Karpas-422 (cell line): Measurements from ENCODE around the gene MAD1L1. TPM values are rescaled to one million over a fixed set of nuclear protein-coding genes. Genes with fewer than 3 reads are reported as not detected.

Experiments
- DNase-seq: peaks from one replicate; pipeline ENCODE4 v3.0.0-alpha.2; 2015
- H2AFZ ChIP-seq: fragments of 200-600 bp; sonication (generic); 2 replicates; pipeline ENCODE4 v1.6.1; 2014; ENCODE audit warnings: antibody characterized with exemption, low read length, mixed read lengths
- H3K27ac ChIP-seq: fragments of 200-600 bp; sonication (generic); 2 replicates; pipeline ENCODE4 v1.5.1; 2014; ENCODE audit warnings: mild to moderate bottlenecking, low read length, moderate library complexity
- H3K27me3 ChIP-seq: fragments of 200-600 bp; sonication (generic); 2 replicates; pipeline ENCODE4 v1.6.1; 2014; ENCODE audit warnings: low read length, mixed read lengths
- H3K36me3 ChIP-seq: fragments of 200-600 bp; sonication (generic); 2 replicates; pipeline ENCODE4 v1.6.1; 2014; ENCODE audit warnings: low read length, mixed read lengths; ENCODE audit not compliant: insufficient read depth
- H3K4me1 ChIP-seq: fragments of 200-600 bp; sonication (generic); 2 replicates; pipeline ENCODE4 v1.6.1; 2014; ENCODE audit warnings: mild to moderate bottlenecking, low read length, mixed read lengths
- H3K4me2 ChIP-seq: fragments of 200-600 bp; sonication (generic); 2 replicates; pipeline ENCODE4 v1.6.1; 2014; ENCODE audit warnings: low read length, low read depth, mild to moderate bottlenecking; ENCODE audit not compliant: poor library complexity, severe bottlenecking
- H3K4me3 ChIP-seq: fragments of 200-600 bp; sonication (generic); 2 replicates; pipeline ENCODE4 v1.5.1; 2014; ENCODE audit warnings: mild to moderate bottlenecking, antibody characterized with exemption, low read length, mixed read lengths
- H3K79me2 ChIP-seq: fragments of 200-600 bp; sonication (generic); 2 replicates; pipeline ENCODE4 v1.6.1; 2014; ENCODE audit warnings: mild to moderate bottlenecking, low read length, mixed read lengths
- H3K9ac ChIP-seq: fragments of 200-600 bp; sonication (generic); 2 replicates; pipeline ENCODE4 v1.6.0; 2014; ENCODE audit warnings: low read length
- H3K9me2 ChIP-seq: fragments of 200-600 bp; sonication (generic), shearing (Covaris generic); replicated peaks from 2 replicates; pipeline ENCODE4 v1.6.0; 2014; ENCODE audit warnings: mild to moderate bottlenecking, low read length, moderate library complexity; ENCODE audit not compliant: insufficient read depth
- H3K9me3 ChIP-seq: fragments of 300-700, 200-600 bp; sonication (generic); 2 replicates; pipeline ENCODE4 v1.6.1; 2014; ENCODE audit warnings: low read length, mixed read lengths
- H4K20me1 ChIP-seq: fragments of 200-600 bp; sonication (generic); 2 replicates; pipeline ENCODE4 v1.6.1; 2014; ENCODE audit warnings: mild to moderate bottlenecking, antibody characterized with exemption, low read length, low read depth; ENCODE audit not compliant: insufficient read depth
- total RNA-seq: library from RNA; depleted of rRNA; stranded (reverse); fragments of >200 nt; shearing (Covaris generic); gene quantifications from 2 replicates; pipeline ENCODE4 v1.2.3, GENCODE V29; 2014; ENCODE audit warnings: low replicate concordance

MAD1L1 gene
- total RNA-seq, 1 experiment from 2014 or later, result 38.6 TPM

DNA sequence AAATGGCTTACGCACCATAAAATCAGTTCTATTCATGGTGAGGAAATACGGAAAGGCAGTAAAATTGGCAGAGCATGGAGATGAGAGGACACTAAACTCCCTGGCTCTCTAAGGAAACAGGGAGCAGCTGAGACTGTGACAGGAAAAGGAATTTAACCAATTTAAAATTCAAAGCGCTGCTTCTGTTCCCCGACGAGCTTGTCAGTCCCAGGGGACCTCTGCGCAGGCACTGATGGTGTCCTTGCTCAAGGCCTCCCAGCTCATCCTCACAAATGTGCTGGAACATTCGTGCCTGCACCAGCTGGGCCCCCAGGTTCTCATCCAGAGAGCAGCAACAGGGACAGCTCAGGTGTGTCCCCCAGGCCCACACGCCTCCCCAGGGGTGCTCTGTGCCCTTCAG, 101.4 kb downstream of the MAD1L1 start:
- H3K9me2 ChIP-seq, result no peaks in the 10 kb centered on the region
- no peak overlapping the region for H2AFZ ChIP-seq
- H3K4me2 ChIP-seq, result no peak overlapping the region
- no peak for DNase-seq
- no peak overlapping the region for H3K27ac ChIP-seq
- H3K79me2 ChIP-seq, result no peaks in the 10 kb centered on the region
- peaks cover 23% of the 10 kb centered on the region for H3K4me1 ChIP-seq
- H3K9ac ChIP-seq, result no peak overlapping the region
- no peaks in the 10 kb centered on the region for H4K20me1 ChIP-seq
- H3K9me3 ChIP-seq, result no peaks in the 10 kb centered on the region
- no peaks in the 10 kb centered on the region for H3K27me3 ChIP-seq
- no peaks in the 10 kb centered on the region for H3K36me3 ChIP-seq
- no peak overlapping the region for H3K4me3 ChIP-seq

GRCh38 chr7:2130096-2130375, 102.7 kb downstream of the MAD1L1 start:
- peaks cover 23% of the 10 kb centered on the region for H3K4me1 ChIP-seq
- no peak for DNase-seq
- H3K9ac ChIP-seq, result no peak overlapping the region
- H3K79me2 ChIP-seq, result no peaks in the 10 kb centered on the region
- no peaks in the 10 kb centered on the region for H3K27me3 ChIP-seq
- H3K4me2 ChIP-seq, result peak overlapping the region; percentile 17
- H4K20me1 ChIP-seq, result no peaks in the 10 kb centered on the region
- no peaks in the 10 kb centered on the region for H3K36me3 ChIP-seq
- no peak overlapping the region for H3K4me3 ChIP-seq
- H3K27ac ChIP-seq, result no peak overlapping the region
- no peak overlapping the region for H2AFZ ChIP-seq
- H3K9me3 ChIP-seq, result no peaks in the 10 kb centered on the region
- no peaks in the 10 kb centered on the region for H3K9me2 ChIP-seq

DNA sequence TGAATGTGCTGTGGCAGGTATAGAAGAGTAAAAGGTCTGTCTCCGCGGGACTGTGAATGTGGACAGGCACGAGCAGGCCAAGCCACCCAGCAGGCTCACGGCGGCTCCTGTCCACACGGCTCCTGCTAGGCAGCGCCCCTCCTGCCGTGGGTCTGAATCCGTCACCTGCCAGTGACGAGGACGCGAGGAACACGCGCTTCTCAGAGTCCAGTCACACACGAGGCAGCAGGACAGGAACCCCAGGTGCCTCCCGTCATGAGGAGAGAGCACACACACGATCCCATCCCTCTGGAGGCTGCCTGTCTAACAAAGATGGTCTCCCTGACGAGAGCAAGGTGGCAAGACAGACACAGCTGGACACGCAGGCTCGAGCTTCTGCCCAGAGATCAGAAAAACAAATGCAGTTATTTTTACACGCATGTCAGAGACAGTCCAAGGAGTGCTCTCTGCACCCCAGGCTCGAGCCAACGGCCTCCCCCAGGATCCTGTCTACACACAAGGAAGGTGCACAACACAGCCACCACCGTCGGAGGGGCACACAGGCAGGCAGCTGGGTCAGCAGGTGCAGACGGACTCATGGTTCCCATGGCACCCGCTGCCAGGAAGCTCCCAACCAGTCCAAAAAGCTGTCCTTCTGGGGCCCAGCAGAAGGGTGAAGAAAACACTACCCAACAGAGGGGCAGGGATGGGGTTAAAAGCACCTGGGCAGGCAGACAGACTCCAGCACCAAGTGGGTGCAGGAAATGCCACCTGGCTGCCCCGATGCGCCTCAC, 103.2 kb downstream of the MAD1L1 start:
- Histone ChIP-seq H3K4me3 (no peak overlapping the region), H3K9me3 (no peaks in the 10 kb centered on the region), H3K27ac (no peak overlapping the region), H3K9ac (no peak overlapping the region), H2AFZ (no peak overlapping the region), H3K79me2 (no peaks in the 10 kb centered on the region), H3K36me3 (no peaks in the 10 kb centered on the region), H3K4me2 (no peak overlapping the region), H3K9me2 (no peaks in the 10 kb centered on the region), H3K27me3 (no peaks in the 10 kb centered on the region), H3K4me1 (peaks cover 23% of the 10 kb centered on the region), H4K20me1 (no peaks in the 10 kb centered on the region)
- peak; percentile 49 for DNase-seq

- Histone ChIP-seq H3K27ac (no peak overlapping the region), H3K79me2 (no peaks in the 10 kb centered on the region), H3K36me3 (no peaks in the 10 kb centered on the region), H3K4me3 (no peak overlapping the region), H3K4me2 (no peak overlapping the region), H4K20me1 (no peaks in the 10 kb centered on the region), H3K9ac (no peak overlapping the region), H2AFZ (no peak overlapping the region), H3K27me3 (no peaks in the 10 kb centered on the region), H3K9me2 (no peaks in the 10 kb centered on the region), H3K9me3 (no peaks in the 10 kb centered on the region), H3K4me1 (peaks cover 23% of the 10 kb centered on the region)
- DNase-seq, result no peak
Measured at GRCh38 chr7:2128601-2129322, 104.0 kb downstream of the MAD1L1 start.

DNA sequence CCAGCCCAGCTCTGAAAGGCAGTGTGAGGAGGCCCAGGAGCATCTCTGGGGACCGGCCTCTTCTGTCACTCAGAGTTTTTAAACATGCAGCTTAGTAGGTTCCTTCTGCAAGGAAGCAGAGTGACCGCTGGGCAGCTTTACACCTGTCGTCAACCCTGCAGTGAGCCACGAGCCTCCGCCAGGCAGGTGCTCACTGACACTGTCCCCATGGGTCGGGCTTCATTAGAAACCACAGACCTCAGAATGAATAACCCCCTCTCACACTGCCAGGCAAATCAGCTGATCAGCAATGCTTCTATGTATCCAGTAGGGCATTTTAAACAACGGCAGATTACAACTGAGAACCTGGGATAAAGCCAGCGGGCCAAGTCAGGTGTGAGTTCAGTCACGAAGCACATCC, 106.1 kb downstream of the MAD1L1 start:
- no peaks in the 10 kb centered on the region for H3K79me2 ChIP-seq
- H3K27me3 ChIP-seq, result no peaks in the 10 kb centered on the region
- no peak overlapping the region for H2AFZ ChIP-seq
- H3K4me3 ChIP-seq, result no peak overlapping the region
- H3K4me1 ChIP-seq, result peaks cover 23% of the 10 kb centered on the region
- no peaks in the 10 kb centered on the region for H4K20me1 ChIP-seq
- no peak overlapping the region for H3K27ac ChIP-seq
- H3K36me3 ChIP-seq, result no peaks in the 10 kb centered on the region
- H3K9ac ChIP-seq, result no peak overlapping the region
- H3K4me2 ChIP-seq, result no peak overlapping the region
- DNase-seq, result no peak
- H3K9me2 ChIP-seq, result no peaks in the 10 kb centered on the region
- no peaks in the 10 kb centered on the region for H3K9me3 ChIP-seq

GRCh38 chr7:2125931-2126330, 106.8 kb downstream of the MAD1L1 start:
- Histone ChIP-seq H3K4me3 (no peak overlapping the region), H3K9me2 (no peaks in the 10 kb centered on the region), H3K4me1 (peaks cover 16% of the 10 kb centered on the region), H3K27ac (no peak overlapping the region), H3K9me3 (no peaks in the 10 kb centered on the region), H3K4me2 (no peak overlapping the region), H3K79me2 (no peaks in the 10 kb centered on the region), H3K27me3 (no peaks in the 10 kb centered on the region), H2AFZ (no peak overlapping the region), H3K36me3 (no peaks in the 10 kb centered on the region), H3K9ac (no peak overlapping the region), H4K20me1 (no peaks in the 10 kb centered on the region)
- DNase-seq, result no peak

DNA sequence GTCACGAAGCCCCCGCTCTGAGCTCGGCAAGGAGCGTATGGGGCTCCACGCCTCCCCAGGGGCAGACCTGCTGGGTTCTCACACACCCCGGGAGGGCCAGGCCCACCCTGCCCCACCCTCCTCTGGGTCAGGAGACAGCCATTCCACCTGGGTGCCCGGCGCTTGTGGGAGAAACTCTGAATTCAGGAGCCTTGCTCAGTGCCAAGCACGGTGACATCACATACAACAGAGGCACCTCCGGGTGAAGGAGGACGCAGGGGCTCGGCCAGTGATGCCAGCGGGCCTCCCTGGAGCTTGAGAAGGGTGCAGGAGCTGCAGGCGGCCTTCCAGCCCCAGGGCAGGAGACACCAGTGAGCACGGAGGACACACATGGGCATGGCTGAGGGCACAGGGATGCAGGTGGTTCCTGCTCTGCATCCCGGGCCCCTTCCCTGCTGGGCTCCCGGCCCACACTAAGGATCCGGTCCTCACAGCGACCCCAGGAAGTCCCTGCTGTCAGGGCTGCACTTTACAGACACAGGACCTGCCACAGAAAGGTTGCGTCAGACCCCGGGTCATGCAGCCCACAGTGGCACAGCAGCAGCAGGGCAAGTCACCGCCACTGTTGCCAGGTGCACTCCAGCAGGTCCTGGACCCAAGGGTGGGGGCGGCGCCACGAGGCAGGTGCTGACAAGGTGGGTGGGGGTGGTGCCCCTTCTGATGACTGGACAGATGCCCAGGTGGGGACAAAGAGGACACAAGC, 108.0 kb downstream of the MAD1L1 start:
- H3K27me3 ChIP-seq, result no peaks in the 10 kb centered on the region

GRCh38 chr7:2123916-2124315, 108.8 kb downstream of the MAD1L1 start:
- Histone ChIP-seq H3K4me1 (no peaks in the 10 kb centered on the region), H3K9me2 (no peaks in the 10 kb centered on the region)
- DNase-seq, result no peak

More for the DNA sequence above, 108.0 kb downstream of the MAD1L1 start:
- no peak for DNase-seq
- no peak overlapping the region for H3K27ac ChIP-seq
- no peak overlapping the region for H2AFZ ChIP-seq
- H3K9ac ChIP-seq, result no peak overlapping the region
- no peak overlapping the region for H3K4me3 ChIP-seq
- H3K4me1 ChIP-seq, result peaks cover 5% of the 10 kb centered on the region
- no peaks in the 10 kb centered on the region for H4K20me1 ChIP-seq
- H3K9me2 ChIP-seq, result no peaks in the 10 kb centered on the region
- H3K79me2 ChIP-seq, result no peaks in the 10 kb centered on the region
- no peak overlapping the region for H3K4me2 ChIP-seq
- no peaks in the 10 kb centered on the region for H3K9me3 ChIP-seq
- H3K36me3 ChIP-seq, result no peaks in the 10 kb centered on the region

More at GRCh38 chr7:2123916-2124315, 108.8 kb downstream of the MAD1L1 start:
- H3K9me3 ChIP-seq, result no peaks in the 10 kb centered on the region
- no peaks in the 10 kb centered on the region for H3K27me3 ChIP-seq
- H3K27ac ChIP-seq, result no peak overlapping the region
- H2AFZ ChIP-seq, result no peak overlapping the region
- no peaks in the 10 kb centered on the region for H3K36me3 ChIP-seq
- no peak overlapping the region for H3K9ac ChIP-seq
- H3K79me2 ChIP-seq, result no peaks in the 10 kb centered on the region
- H4K20me1 ChIP-seq, result no peaks in the 10 kb centered on the region
- H3K4me3 ChIP-seq, result no peak overlapping the region
- H3K4me2 ChIP-seq, result no peak overlapping the region
